Gastrocnemius medialis (tissue), 4 donors: Measurements from ENCODE around the gene MSL2.

Source experiments
- POLR2A ChIP-seq, 2 donors: fragments of 450-650 bp; IDR thresholded peaks; one replicate each; pipeline ENCODE4 v1.6.1; 2017; ENCODE audit warnings: antibody characterized with exemption in 2 of 2, mild to moderate bottlenecking in 2 of 2, moderate library complexity in 2 of 2
- TF ChIP-seq, protein P1 (sequence below), 5 experiments: fragments of 450-650 bp in 3 of 5; fragments of 200-600 bp in 2 of 5; sonication (generic) in 2 of 5; IDR thresholded peaks in 4 of 5; conservative IDR thresholded peaks in 1 of 5; 1 replicate in 4 of 5; 2 replicates in 1 of 5; pipeline ENCODE4 v1.5.1; 2016 to 2019; ENCODE audit warnings: antibody characterized with exemption in 5 of 5, mild to moderate bottlenecking in 3 of 5, moderate library complexity in 3 of 5

DNA sequence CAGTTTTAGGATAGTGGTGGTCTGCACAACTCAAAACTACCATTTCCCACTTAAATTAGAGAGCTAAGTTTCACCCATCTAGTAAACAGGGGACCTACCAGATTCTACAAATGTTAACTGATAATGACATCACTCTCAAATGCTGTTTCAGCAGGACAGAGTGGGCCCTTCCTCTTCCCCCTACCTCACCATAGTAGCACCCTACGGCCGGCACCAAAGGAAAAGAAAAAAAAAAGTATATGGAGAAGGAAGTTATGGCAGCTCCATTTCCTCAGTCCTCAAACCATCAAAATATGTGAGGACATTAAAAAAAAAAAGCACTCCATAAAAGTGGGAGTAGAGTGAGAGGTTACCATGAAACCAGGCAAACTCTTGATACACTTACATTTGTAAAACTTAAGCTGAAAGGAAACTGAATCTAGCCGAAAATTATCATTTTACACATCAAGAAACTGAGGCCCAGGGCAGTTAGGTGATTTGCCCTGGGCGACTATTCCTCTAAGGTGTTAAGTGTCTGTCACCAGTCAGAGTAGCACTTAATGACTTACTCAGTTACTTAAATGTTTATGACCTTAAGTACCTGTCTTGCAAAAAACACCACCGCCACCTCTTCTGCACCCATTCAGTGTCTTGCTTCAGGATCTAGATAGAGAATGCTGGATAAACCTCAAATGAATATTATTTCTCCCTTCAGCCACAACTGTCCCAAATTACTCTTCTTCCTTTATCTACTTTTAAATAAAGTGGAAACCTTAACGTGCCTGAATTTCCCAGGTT is 2.7 kb downstream of the MSL2 start:
- TF ChIP-seq, protein P1, sequence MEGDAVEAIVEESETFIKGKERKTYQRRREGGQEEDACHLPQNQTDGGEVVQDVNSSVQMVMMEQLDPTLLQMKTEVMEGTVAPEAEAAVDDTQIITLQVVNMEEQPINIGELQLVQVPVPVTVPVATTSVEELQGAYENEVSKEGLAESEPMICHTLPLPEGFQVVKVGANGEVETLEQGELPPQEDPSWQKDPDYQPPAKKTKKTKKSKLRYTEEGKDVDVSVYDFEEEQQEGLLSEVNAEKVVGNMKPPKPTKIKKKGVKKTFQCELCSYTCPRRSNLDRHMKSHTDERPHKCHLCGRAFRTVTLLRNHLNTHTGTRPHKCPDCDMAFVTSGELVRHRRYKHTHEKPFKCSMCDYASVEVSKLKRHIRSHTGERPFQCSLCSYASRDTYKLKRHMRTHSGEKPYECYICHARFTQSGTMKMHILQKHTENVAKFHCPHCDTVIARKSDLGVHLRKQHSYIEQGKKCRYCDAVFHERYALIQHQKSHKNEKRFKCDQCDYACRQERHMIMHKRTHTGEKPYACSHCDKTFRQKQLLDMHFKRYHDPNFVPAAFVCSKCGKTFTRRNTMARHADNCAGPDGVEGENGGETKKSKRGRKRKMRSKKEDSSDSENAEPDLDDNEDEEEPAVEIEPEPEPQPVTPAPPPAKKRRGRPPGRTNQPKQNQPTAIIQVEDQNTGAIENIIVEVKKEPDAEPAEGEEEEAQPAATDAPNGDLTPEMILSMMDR (IDR thresholded peaks at IDR 0.05 in 4 of 5, conservative IDR thresholded peaks at IDR 0.05 in 1 of 5) = no peak
- TF ChIP-seq POLR2A (IDR thresholded peaks at IDR 0.05) = no peak
